ENCODE data around the gene OR2T10.
A peak's percentile ranks its signal among the peaks of the same experiment; 100 is the strongest.
"Not testable (repeated sequence)": the region's sequence is repeated elsewhere in the genome, so short reads cannot be mapped to it uniquely, and the experiment has no call there.

OR2T10 gene

DNA sequence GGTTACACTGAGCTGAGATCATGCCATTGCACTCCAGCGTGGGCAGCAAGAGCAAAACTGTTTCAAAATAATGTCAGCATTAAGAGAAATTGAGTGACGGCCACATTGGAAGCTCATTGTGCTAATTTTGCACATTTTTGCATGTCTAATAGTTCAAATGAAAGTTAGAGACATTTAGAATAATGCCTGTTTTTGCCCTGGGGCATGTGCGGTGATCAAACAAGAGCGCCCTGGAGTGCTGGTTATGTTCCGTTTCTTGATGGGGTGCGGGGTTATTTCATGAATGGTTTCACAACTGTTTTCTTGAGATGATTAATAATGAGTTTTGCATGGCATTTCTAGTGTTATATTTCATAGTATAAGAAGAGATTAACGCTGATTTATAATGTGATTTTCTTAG, 24.3 kb upstream of the OR2T10 start:
- H3K4me3 ChIP-seq (ENCODE audit: low read length) = no peak overlapping the region
- no peak for TF ChIP-seq ZNF274 (IDR thresholded peaks at IDR 0.05; ENCODE audit: low read depth, low read length)

DNA sequence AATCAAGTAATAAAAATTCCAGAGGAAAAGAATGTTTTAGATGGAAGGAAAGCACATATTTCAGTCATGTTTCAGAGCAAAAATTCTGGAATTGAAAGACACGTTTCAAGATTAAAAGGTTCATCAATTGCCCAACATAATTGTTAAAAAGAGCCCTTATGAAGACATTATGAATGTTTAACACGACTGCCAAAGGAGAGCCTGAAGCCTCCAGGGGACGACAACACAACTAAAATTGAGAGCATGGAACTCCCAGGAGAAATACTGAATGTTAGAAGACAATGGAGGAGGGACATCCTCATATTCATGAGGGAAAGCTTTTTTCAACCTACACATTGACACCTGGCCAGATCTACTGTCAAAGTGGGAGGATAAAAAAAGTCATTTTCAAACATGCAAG, 21.4 kb upstream of the OR2T10 start:
- no peak overlapping the region for H3K4me3 ChIP-seq (ENCODE audit: low read length)
- no peak for TF ChIP-seq ZNF274 (IDR thresholded peaks at IDR 0.05; ENCODE audit: low read depth, low read length)

DNA sequence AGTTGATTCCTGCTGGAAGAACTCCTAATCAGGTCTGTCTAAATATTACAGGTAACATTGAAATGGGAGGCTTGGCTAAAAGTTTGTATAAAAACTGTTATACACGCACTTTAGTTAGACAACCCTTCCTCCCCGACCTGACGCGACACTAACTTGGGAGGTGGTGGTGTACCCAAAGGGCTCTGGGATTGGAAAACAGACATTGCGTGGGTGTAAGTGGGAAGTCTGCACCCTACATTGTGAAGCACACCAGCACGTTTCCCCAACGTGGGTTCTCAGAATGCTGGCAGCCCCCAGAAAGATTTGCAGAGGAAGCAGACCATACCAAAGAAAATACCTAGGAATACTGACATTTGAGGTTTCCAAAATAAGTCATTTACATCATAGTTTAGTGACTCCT, 20.6 kb upstream of the OR2T10 start:
- TF ChIP-seq ZNF274 (IDR thresholded peaks at IDR 0.05; ENCODE audit: low read depth, low read length) = no peak
- H3K4me3 ChIP-seq (ENCODE audit: low read length) = no peak overlapping the region

DNA sequence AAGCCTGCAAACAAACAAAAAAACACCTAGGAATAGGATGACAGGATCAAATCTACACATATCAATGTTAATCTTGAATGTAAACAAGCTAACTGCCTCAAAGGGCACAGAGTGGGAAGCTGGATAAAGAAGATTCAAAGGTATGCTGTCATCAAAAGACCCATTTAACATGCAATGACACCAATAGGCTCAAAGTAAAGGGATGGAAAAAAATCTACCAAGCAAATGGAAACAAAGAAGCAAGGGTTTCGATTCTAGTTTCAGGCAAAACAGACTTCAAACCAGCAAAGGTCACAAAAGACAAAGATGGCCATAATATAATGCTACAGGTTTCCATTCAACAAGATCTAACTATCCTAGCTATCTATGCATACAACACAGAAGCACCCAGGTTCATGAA, 16.2 kb upstream of the OR2T10 start:
- no peak overlapping the region for H3K4me3 ChIP-seq (ENCODE audit: low read length)
- TF ChIP-seq ZNF274 (IDR thresholded peaks at IDR 0.05; ENCODE audit: low read depth, low read length) = no peak

DNA sequence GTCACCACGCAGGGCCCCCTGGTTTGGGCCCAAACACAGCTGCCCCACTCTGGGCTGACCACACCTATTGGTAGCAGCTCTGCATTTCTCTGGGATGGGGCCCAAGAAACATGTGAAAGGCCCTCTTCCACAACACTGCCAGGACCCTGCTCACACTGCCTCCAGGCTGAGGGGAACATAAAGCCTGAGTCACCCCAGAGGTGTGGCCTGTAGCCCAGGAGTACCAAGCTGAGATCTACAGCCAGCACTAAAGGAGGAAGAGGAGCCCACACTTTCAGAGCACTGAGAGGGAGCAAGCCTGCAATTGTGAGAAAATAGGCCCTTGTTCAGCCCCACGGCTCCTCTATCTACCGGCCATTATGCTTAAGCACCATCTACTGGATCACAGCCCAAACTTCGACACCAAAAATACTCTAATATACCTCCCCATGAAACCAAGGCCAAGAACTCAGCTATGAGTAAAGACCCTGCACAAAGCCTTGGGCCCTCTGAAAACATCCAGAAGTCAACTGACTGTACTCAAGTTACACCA, 14.4 kb upstream of the OR2T10 start:
- no peak overlapping the region for H3K4me3 ChIP-seq (ENCODE audit: low read length)
- TF ChIP-seq ZNF274 (IDR thresholded peaks at IDR 0.05; ENCODE audit: low read depth, low read length) = no peak

DNA sequence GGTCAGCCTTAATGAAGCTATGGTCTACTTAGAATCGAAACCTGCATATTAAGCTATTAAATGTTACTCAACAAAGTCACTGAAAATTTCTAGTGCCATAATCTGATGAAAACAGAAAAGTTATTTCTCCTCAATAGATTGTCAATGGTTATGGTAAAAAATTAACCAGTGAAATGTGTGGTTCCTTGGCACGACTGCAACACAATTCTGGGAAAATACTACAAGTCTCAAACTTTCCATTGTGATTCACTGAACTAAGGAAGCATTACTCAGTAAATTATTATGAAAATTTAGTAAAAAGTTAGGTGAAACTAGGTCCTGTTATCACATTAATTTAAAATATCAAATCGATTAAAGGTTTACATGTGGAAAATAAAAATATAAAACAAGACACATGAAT, 12.8 kb upstream of the OR2T10 start:
- no peak for TF ChIP-seq ZNF274 (IDR thresholded peaks at IDR 0.05; ENCODE audit: low read depth, low read length)
- H3K4me3 ChIP-seq (ENCODE audit: low read length) = no peak overlapping the region

DNA sequence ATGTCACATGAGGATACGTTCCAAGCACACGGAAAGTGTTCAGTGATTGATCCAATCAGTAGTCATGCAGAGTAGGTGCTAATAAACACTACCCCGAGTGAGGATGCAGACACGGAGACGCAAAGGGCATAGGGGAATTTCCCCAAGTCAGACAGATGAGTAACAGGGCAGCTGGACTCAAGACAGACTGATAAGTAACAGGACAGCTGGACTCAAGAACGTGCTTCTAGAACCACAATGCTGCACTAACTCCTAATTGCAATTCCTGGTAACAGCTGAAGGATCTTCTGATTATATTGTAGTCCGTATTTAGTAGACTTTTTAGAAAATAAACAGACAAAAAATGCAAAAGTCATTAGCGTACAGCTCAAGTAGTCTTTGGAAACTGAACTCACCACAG, 1.9 kb upstream of the OR2T10 start:
- TF ChIP-seq ZNF274 (IDR thresholded peaks at IDR 0.05; ENCODE audit: low read depth, low read length) = no peak

DNA sequence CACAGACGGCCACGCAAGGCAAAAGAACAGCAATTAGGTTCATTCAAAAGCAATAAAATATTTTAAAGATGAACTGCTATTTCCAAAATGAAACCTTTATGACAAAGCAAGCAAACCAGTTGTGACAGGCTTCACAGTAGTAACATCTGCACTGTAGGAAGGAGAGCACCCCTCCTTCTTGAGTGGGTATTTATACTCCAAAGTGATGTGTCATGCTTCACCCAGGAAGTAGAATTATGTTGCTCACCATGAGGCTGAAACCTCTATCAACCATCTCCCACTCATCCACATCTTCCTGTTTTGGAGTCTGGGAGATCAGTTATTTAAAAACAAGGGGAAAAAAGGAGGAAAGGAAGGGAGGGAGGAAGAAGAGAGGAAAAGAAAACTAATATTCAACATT, 885 bp downstream of the OR2T10 start:
- H3K4me3 ChIP-seq (ENCODE audit: low read length) = no peak overlapping the region; the same call in 1 of the 2 replicates
- no peak for TF ChIP-seq ZNF274 (IDR thresholded peaks at IDR 0.05; ENCODE audit: low read depth, low read length)

More for the DNA sequence above, 1.9 kb upstream of the OR2T10 start:
- H3K4me3 ChIP-seq (ENCODE audit: low read length) = no peak overlapping the region

DNA sequence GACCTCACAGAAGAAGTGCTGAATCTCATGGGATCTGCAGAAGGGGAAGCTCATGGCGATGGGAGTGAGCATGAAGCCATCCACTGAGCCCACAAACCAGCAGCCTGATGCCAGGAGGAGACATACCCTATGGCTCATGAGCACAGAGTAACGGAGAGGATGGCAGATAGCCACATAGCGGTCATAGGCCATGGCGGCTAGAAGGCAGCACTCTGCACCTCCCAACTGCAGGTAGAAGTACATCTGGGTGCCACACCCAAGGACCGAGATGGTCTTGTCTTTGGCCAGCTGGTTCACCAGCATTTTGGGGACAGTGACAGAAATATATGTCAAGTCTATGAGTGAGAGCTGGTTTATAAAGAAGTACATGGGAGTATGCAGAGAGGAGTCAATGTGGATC, 4.3 kb downstream of the OR2T10 start:
- no peak for TF ChIP-seq ZNF274 (IDR thresholded peaks at IDR 0.05; ENCODE audit: low read depth, low read length)
- no peak overlapping the region for H3K4me3 ChIP-seq (ENCODE audit: low read length)

DNA sequence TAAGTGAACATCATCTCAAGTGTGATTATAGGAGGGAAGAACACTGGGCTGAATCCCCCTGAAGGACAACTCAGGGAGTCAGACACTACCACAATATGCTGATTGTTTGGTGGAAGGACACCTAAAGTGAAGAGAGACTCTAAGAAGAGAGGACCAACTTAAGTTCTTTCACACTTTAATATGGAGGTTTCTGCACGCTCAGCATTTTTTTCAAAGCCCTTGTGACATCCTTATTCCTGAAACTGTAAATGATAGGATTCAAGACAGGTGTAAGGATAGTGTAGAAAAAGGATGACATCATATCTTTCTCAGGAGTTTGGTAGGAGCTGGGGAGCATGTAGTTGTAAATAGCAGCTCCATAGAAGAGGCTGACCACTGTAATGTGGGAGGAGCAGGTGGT, 4.8 kb downstream of the OR2T10 start:
- H3K4me3 ChIP-seq (ENCODE audit: low read length) = no peak overlapping the region
- no peak for TF ChIP-seq ZNF274 (IDR thresholded peaks at IDR 0.05; ENCODE audit: low read depth, low read length)

DNA sequence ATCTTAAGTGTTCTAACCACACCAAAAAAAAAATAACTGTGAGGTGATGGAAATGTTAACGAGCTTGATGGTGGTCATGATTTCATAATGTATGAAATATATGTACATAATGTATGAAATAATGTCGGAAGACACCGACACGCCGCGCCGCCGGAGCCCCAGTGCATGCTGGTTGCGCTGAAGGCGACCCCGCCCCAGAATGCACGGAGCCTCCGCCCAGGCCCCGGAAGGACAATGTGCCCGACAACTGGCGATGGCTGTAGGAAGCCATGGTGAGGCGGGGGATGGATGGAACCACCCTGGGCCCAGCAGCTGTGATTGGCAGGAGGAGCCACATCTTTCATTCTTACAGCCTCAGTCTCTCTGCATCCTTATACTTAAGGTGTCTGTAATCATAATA, 7.4 kb downstream of the OR2T10 start:
- no peak for TF ChIP-seq ZNF274 (IDR thresholded peaks at IDR 0.05; ENCODE audit: low read depth, low read length)
- H3K4me3 ChIP-seq (ENCODE audit: low read length) = no peak overlapping the region

DNA sequence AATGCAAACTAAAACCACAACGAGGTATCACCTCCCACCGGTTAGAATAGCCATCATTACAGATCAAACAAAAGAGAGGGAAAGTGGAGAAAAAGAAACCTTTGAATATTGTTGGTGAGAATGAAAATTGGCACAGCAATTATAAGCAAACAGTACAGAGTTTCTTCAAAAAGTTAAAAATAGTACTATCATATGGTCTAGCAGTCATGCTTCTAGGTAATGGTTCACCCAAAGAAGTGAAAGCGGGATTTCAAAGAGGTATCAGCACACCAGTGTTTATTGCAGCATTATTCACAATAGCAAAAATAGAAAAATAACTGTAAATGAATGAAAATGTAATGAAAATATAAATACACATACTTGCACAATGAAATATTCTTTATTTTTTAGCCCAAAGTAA, 8.2 kb downstream of the OR2T10 start:
- no peak for TF ChIP-seq ZNF274 (IDR thresholded peaks at IDR 0.05; ENCODE audit: low read depth, low read length)
- H3K4me3 ChIP-seq (ENCODE audit: low read length) = no peak overlapping the region

DNA sequence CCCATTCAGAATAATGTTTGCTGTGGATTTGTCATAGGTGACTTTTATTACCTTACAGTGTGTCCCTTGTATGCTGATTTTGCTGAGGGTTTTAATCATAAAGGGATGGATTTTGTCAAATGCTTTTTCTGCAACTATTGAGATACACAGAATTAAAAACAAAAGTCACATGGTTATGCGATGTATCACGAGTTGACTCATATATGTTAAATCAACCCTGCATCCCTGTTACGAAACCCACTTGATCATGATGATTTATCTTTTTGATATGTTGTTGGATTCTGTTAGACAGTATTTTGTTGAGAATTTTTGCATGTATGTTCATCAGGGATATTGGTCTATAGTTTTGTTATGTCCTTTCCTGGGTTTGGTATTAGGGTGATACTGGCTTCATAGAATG, 12.2 kb downstream of the OR2T10 start:
- TF ChIP-seq ZNF274 (IDR thresholded peaks at IDR 0.05; ENCODE audit: low read depth, low read length) = no peak
- no peak overlapping the region for H3K4me3 ChIP-seq (ENCODE audit: low read length)

DNA sequence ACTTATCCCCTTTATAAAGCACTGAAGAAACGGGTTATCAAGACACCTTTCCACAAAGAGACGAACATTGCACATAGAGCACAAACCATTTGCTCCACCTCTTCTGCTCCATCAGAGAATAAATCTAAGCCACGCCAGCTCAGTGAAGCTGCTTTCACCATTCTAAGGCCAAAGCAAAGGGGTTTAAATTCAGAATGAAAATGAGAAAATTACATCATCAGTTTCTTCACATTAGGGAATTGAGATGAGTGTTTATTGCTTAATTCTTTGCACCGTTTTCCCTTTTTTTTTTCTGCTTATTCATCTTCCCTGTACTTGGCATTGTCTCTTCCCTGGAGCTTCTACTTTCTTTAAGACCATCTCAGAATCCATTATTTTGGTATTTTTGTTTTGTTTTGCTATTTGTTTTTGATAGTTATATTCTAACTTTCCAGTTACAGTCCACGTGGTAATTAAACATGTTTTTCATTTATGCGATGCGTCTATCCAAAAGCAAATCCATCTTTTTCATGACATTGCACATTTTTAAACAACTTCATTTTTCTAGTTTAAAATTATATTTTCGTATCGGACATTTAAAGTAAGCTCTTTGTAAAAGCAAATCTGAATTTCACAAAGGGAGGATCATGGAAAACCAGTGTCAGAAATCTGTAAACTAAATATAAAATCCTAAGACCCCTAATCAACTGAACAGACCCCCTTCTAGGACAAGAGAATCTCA, 21.1 kb downstream of the OR2T10 start:
- TF ChIP-seq ZNF274 (IDR thresholded peaks at IDR 0.05; ENCODE audit: low read depth, low read length) = no peak
- no peak overlapping the region for H3K4me3 ChIP-seq (ENCODE audit: low read length)

DNA sequence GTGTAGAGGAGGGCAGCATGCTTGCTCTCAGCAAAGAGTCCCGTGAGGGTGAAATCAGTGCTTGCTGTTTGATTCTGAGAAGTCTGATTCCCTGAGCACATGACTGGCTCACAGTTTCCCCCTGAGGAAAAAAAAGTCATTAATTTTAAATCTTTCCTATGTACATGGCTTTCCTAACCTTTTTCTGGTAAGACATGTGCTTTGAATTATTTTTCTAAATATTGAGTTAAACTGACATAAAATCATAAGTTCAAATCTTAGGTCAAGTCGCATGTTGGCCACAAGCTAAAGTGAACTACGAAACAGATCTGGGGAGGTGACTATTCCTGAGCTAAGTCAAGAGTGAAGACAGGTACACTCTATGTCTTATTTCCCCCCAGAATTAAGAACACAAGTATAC, 22.8 kb downstream of the OR2T10 start, which contains the start of gene OR2T34:
Gene OR2T34, minus strand, starts transcription at position 101 of the 400 bp plus-strand sequence. Its CDS starts 0 bp downstream, at position 101.
- not testable (repeated sequence) for H3K4me3 ChIP-seq (ENCODE audit: low read length)

DNA sequence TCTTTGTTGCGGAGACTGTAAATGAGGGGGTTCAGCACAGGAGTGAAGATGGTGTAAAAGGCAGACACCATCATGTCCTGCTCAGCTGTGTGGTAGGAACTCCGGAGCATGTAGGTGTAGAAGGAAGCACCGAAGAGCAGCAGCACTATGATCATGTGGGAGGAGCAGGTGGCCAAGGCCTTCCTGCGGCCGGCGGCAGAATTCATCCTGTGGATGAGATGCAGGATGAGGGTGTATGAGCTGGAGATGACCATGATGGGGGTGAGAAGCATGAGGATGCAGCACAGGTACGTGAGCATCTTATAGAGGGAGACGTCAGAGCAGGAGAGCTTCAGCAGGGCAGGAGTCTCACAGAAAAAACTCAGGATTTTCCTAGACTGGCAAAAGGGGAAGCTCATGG, 23.6 kb downstream of the OR2T10 start:
- H3K4me3 ChIP-seq (ENCODE audit: low read length) = not testable (repeated sequence)

DNA sequence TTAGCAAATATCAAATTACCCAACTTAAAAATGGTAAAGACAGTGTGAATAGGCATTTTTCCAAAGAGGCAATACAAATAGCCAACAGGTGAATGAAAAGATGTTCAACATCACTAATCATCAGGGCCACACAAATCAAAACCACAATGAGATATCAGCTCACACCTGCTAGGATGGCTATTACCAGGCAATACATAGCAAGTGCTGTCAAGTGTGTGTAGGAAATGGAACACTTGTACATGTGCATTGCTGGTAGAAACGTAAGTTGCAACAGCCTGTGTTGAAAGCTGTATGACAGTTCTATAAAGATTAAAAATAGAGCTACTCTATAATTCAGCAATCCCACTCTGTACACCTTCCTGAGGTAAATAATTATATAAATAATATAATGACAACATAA, 25.5 kb downstream of the OR2T10 start:
- not testable (repeated sequence) for H3K4me3 ChIP-seq (ENCODE audit: low read length)

DNA sequence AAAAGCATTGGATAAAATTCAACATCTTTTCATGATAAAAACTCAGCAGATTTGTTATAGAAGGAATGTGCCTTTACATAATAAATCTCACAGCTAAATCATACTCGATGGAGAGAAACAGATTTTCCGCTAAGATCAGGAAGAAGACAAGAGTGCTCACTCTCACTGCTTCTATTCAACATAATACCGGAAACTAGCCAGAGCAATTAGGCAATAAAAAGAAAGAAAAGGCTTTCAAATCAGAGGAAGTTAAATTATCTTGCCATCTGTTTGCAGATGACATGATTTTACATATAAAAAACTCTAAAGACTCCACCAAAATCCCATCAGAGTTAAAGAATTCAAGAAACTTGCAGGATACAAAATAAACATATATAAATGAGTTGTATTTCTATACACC, 26.7 kb downstream of the OR2T10 start:
- not testable (repeated sequence) for H3K4me3 ChIP-seq (ENCODE audit: low read length)

DNA sequence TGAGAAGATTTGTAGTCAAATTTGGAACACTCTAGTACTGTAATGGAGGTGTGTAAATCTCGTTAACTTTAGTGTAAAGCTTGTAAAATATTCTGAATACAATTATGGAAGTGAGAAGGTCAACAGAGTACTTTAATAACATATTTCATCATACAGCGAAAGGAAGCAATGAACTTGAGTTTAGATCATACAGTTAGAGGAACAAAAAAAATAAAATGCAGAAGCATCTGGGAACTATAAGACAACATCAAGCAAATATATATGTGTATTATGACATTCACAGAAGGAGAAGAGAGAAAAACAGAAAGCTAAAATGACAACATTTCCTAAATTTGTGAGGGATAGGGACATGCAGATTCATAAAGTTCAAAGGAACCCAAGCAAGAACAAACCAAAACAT, 28.5 kb downstream of the OR2T10 start:
- H3K4me3 ChIP-seq (ENCODE audit: low read length) = not testable (repeated sequence)

DNA sequence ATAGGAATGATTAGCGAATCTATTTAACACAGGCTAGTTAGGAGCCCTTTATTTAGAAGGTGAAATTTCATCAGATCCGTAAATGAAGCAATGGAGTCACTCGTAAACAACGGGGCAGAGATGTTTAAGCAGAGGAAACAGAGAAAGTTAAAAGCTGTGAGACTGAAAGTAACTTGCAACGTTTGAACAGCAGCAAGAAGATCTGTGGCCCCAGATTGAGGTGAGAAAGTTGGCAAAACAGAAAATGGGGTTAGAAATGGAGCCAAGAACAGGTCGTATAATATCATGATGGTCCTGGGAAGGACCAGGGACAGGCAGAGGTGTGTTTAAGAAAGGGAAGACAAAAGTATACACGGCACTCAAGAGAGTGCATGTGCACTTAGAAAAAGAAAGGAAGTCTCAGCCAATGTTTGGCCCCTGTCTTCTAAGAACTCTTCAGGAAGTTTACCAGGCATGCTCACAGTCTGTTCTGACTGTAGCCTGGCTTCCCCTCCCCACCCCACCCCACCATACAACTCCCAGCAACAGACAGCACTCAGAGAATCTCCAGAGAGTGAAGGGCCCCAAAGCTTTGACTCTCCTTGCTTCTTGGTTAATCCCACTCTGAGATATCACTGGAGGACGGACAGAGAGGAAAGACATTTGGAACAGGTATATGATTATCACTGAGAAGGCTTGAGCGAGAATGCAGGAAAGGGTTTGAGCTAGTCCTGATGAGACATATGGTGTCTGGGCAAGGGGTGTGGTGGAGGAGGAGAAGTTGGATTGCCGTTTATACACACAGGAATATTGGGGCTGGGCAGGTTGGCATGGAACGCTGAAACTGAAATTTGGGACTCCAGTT, 31.7 kb downstream of the OR2T10 start:
- peak overlapping the region; percentile 28; the same call in 1 of the 2 replicates for H3K4me3 ChIP-seq (ENCODE audit: low read length)

Data from GM08714 (cell line).